Posterior vena cava (tissue), 2 donors: ENCODE data around the gene TSPYL4. TPM values are rescaled to one million over a fixed set of nuclear protein-coding genes. Genes with fewer than 3 reads are reported as not detected.

Experiments
- DNase-seq: peaks from one replicate; pipeline ENCODE4 v3.0.0-alpha.2; 2020; ENCODE audit warnings: low spot score
- intact Hi-C, 2 donors: fragments of 100-400 bp; cut with DNase I; formaldehyde crosslinking; loops; one replicate each; pipeline versions ENCODE4 v1.14.1 to v1.14.2; 2022 to 2023
- total RNA-seq, 2 donors: library from RNA; stranded (reverse); fragmentation: NEBNext Ultra II Directional; extraction: Animal tissue kit (Norgen Biotek cat#: 25700); gene quantifications; one replicate each; pipeline ENCODE4 v1.2.1, GENCODE V29; 2021
- donor health status: DM: yes; HTN: yes; CAD: no.
- donor health status: DM: yes; HTN: yes; CAD: no.

TSPYL4 gene
- total RNA-seq, 2 donors from 2014 or later, result 16.0 to 17.4 TPM

GRCh38 chr6:116244284-116244683, 9.6 kb downstream of the TSPYL4 start:
- no peak for DNase-seq
- intact Hi-C loops, result no loop called here

DNA sequence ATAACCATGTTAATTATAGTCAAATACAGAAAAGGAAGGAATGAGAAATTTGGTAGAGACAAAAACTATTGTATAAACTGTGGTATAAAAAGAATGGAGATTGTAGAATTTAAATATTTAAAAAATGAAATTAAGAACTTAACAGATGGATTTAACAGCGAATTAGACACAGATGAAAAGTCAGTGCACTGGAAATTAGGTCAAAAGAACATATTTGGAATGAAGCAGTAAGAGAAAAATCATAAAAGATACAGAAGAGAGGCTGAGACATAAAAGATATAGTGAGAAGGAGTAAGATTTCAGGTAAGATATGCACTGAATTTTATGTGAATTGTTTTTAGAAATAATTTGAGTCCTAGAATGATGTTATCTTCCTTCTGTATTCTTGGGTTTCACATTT, 14.0 kb downstream of the TSPYL4 start:
- intact Hi-C loops, result no loop called here
- no peak for DNase-seq

DNA sequence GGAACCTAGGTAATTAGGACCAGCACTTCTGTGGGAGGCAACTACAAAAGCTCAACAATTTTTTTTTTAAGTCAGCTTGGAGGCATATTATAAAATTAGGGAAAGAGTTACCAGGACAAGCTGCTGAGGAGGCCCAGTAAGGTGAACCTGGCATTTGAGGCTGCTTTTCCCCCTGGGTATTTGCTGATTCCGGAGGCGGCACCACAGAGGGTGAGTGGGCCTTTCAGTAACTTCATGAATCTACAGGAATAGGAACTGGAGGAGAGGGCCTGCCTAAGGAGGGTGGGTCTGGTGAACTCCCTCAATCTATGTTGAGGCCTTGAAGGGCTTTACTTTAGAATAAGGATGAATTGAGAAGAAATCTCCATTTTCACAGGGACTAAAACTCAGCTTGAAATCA, 14.6 kb downstream of the TSPYL4 start:
- no peak for DNase-seq
- intact Hi-C loops, result no loop called here

DNA sequence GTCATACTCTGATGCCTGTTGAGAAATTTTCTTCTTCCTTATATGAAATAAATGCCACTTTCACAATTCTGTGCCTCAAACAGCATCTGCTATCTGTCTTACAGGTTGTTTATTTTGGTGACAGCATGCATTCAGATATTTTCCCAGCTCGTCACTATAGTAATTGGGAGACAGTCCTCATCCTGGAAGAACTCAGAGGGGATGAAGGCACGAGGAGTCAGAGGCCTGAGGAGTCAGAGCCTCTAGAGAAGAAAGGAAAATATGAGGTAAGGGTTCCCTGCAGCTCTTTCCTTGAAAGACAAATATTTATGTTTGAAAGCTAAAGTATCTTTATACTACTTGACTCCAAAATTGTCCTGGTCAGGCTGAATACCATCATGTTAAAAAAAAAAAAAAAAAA, 15.8 kb downstream of the TSPYL4 start:
- intact Hi-C loops, result no loop called here
- no peak for DNase-seq

GRCh38 chr6:116234689-116235088, 19.2 kb downstream of the TSPYL4 start:
- intact Hi-C loops, result no loop called here
- DNase-seq, result no peak

- DNase-seq, result peak; percentile 93
- intact Hi-C loops, result no loop called here
Observed at GRCh38 chr6:116229287-116229913, 24.5 kb downstream of the TSPYL4 start.

DNA sequence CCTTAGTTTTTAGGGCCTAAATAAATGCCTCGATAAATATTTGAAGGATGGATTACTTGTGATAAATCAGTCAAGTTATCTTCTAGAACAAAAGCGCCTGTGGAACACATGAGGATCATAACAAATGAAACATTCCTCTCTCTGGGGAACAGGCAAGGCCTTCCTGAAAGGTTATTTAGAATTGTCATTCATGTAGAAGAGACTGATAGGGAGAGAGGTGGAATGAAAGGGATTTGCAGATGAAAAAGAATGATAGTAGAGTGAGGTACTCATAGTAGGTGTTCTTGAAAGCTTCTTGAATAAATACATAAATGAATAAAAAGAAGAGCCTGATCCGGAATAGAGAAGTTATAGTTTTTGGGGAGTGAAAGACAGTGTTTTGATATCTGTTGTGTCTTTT, 30.5 kb downstream of the TSPYL4 start:
- no peak for DNase-seq
- intact Hi-C loops, result no loop called here

- intact Hi-C loops, result no loop called here
Observed at GRCh38 chr6:116221911-116222310, 32.0 kb downstream of the TSPYL4 start.

DNA sequence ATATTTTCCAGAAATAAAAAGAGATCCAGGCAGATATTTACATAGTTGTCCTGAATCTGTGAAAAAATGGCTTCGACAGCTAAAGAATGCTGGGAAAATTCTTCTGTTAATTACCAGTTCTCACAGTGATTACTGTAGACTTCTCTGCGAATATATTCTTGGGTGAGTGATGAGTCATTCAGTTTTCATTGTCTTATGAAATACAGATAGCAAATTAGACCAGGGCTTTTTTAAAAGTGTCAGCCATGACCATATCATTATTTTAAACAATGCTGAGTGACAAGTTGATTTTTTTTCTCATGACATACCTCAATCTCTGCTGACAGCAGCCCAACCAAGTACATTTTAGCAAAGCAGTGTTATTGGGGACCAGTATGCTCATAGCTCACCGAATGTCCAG, 32.8 kb downstream of the TSPYL4 start:
- intact Hi-C loops, result no loop called here
- DNase-seq, result no peak

More at GRCh38 chr6:116221911-116222310, 32.0 kb downstream of the TSPYL4 start:
- DNase-seq, result no peak

- no peak for DNase-seq
- intact Hi-C loops, result no loop called here
Observed at GRCh38 chr6:116218866-116219265, 35.0 kb downstream of the TSPYL4 start.

DNA sequence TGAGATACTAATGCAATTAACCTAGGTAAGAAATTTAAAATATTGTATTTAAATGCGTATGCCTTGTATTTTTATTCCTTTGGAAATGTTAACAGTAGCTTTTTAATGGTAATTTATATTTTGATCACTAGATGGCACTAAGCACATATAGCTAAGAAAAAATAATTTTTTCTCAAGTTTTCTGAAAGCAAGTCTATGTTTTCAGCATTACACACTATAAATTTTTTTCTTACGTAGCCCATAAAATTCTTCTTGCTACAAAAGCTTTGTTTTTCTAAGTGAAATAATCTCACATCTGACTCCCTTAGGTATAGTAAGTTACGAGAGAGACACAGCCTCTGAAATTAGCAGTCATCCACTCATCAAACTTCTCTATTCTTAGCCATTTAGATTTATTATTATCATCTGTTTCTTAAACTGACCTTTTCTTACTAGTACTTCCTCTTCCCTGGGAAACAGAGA, 35.7 kb downstream of the TSPYL4 start:
- DNase-seq, result no peak
- intact Hi-C loops, result no loop called here

- intact Hi-C loops, result no loop called here
- DNase-seq, result no peak
Observed at GRCh38 chr6:116217069-116217468, 36.8 kb downstream of the TSPYL4 start.

DNA sequence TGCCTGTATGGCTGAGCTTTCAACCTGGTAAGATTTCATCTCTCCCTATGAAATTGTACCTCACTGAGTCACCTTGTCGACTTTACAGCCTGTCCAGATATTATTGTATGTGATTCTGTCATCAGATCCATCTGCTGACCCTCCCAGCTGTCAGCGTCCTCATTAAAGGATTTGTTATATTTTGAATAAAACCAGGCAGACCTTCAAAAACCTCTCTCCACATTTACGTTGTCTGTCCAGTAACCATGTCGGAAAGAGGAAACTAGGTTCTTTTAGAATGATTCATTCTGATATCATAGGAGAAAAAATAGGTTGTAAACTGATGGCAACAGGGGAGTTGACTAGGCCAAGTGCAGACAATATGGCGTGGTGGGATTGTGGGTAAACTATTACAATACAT, 38.5 kb downstream of the TSPYL4 start:
- intact Hi-C loops, result no loop called here
- no peak for DNase-seq

GRCh38 chr6:116214681-116215080, 39.2 kb downstream of the TSPYL4 start:
- DNase-seq, result no peak
- intact Hi-C loops, result no loop called here

DNA sequence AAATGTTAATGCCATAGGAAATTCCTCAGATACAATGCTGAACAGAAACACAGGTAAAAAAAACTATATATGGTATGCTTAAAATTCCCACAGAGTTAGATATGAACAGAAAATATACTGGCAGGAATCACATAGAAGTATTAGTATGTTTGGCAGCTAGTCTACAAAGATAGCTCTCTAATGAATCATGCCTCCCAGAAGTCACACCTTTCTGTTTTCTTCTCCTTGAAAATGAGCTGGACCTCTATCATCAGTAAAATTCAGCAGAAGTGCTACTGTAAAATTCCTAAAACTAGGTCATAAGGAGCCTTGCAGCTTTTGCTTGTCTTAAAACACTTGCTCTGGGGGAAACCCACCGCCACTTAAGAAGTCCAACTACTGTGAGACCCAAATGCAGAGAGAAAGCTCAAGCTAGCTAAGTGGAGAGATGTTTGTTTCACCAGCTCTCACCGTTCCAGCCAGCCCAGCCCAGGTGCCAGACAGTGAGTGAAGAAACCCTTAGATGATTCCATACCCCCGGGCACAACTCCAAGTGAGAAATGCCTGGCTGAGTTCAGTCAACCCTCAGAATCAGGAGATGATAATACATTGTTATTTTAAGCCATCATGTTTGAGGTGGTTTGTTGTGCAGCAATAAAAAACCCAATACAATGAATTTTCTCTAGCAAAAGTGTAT, 43.0 kb downstream of the TSPYL4 start:
- no peak for DNase-seq
- intact Hi-C loops, result no loop called here

DNA sequence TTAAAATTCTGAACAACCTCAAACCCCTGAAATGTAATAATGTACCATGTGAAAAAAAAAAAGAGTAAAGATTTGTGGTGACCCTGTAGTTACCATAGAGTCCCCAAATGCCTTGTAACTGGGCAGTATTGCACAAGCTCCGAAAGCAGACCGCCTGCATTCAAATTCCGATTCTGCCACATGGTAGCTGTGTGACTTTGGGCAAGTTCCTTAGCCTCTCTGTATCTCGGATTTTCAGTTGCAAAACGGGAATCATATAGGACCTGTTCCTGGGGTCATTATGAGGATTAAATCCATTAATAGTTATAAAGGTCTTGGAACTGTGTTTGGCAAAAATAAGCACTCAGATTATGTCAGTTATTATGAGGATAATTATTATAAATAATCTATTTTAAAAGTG, 43.6 kb downstream of the TSPYL4 start:
- no peak for DNase-seq
- intact Hi-C loops, result no loop called here

DNA sequence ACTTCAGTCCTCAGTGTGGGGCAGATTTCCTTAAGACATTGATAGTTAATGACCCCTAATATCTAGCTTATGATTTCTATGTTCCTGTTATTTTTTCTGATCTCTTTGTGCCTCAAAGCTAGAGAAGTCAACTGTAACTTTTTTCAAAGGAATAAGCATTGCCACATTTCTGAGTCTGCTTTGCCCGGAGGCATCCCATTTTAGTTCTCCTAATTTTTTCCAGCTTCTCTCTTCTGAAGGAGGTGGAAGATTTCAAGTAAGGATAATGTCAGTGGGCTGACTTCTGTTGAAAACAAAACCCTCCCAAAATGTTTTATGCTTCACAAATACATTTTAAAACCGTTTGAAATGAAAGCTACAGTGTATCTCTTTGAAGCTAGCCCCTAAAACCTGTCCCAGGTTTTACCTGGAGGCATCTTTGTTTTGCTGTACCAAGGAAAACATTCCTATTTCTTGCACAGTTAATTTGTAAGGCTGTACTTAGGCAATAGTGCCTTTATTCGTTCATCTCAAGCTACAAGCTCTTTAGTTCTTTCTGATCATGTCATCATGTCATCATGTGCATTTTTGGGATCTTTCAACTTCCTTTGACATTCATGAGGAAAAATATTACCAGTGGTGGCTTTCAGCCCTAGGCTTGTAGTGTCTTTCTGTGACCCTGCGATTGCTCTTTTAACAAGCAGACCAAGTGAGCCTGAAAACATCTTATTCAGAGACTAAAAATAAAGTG, 45.7 kb downstream of the TSPYL4 start:
- intact Hi-C loops, result no loop called here

GRCh38 chr6:116206231-116206903, 47.5 kb downstream of the TSPYL4 start:
- no peak for DNase-seq
- intact Hi-C loops, result no loop called here

More for the DNA sequence above, 45.7 kb downstream of the TSPYL4 start:
- no peak for DNase-seq

- intact Hi-C loops, result no loop called here
- no peak for DNase-seq
Observed at GRCh38 chr6:116205281-116205680, 48.6 kb downstream of the TSPYL4 start.

- DNase-seq, result no peak
- intact Hi-C loops, result no loop called here
Observed at GRCh38 chr6:116201538-116201937, 52.3 kb downstream of the TSPYL4 start.
